H1 (cell line): Measurements from ENCODE around the gene FRMD4A. TPM values are rescaled to one million over a fixed set of nuclear protein-coding genes. Genes with fewer than 3 reads are reported as not detected.

Source experiments
- CTCF ChIA-PET: fragments of 300-600 bp; sonication (Branson Sonifier 250); formaldehyde crosslinking; loops from one replicate; lab custom pipeline; 2021; ENCODE audit not compliant: partially characterized antibody; lab: Charles Lee
- POLR2A ChIA-PET: fragments of 300-600 bp; sonication (Branson Sonifier 250); formaldehyde crosslinking; loops from one replicate; lab custom pipeline; 2021; ENCODE audit warnings: inconsistent platforms; ENCODE audit not compliant: partially characterized antibody; lab: Charles Lee
- DNase-seq, 2 experiments: peaks; one replicate each; pipeline versions ENCODE4 v3.0.0 to v3.0.0-alpha.2; 2010 to 2022; ENCODE audit warnings: low spot score in 2 of 2, low read depth in 1 of 2, mixed read lengths in 1 of 2
- FAIRE-seq: peaks from 2 replicates; lab custom pipeline; 2011; peaks lifted over from hg19 to GRCh38; lab: Jason Lieb, UNC
- H2AFZ ChIP-seq: 2 replicates; pipeline ENCODE4 v1.8.1; 2012; ENCODE audit warnings: low read length, inconsistent platforms
- H2AK5ac ChIP-seq: 2 replicates; pipeline ENCODE4 v1.6.1; 2013; ENCODE audit warnings: low read depth, low read length
- H2BK120ac ChIP-seq: replicated peaks from 2 replicates; pipeline ENCODE3; 2013; ENCODE audit warnings: low read depth, low read length, inconsistent platforms
- H2BK12ac ChIP-seq: 2 replicates; pipeline ENCODE4 v1.6.1; 2013; ENCODE audit warnings: low read depth, low read length
- H2BK15ac ChIP-seq: 2 replicates; pipeline ENCODE4 v1.6.1; 2013; ENCODE audit warnings: low read length
- H2BK20ac ChIP-seq: 2 replicates; pipeline ENCODE4 v1.6.1; 2013; ENCODE audit warnings: low read length
- H2BK5ac ChIP-seq: 2 replicates; pipeline ENCODE4 v1.6.1; 2013; ENCODE audit warnings: low read depth, low read length
- H3K14ac ChIP-seq: 2 replicates; pipeline ENCODE4 v1.6.1; 2013; ENCODE audit warnings: inconsistent platforms; ENCODE audit not compliant: insufficient read length
- H3K18ac ChIP-seq: 2 replicates; pipeline ENCODE4 v1.6.1; 2013; ENCODE audit warnings: low read length; ENCODE audit errors: extremely low read depth
- H3K23ac ChIP-seq: 2 replicates; pipeline ENCODE4 v1.6.1; 2013; ENCODE audit warnings: inconsistent platforms; ENCODE audit not compliant: insufficient read length
- H3K23me2 ChIP-seq: 2 replicates; pipeline ENCODE4 v1.6.1; 2013; ENCODE audit warnings: low read depth, low read length
- H3K27ac ChIP-seq: 2 replicates; pipeline ENCODE4 v1.6.1; 2011; ENCODE audit warnings: low read depth, low read length, inconsistent platforms
- H3K27me3 ChIP-seq, 4 experiments: replicated peaks in 1 of 4; 1 replicate in 1 of 4; 2 replicates in 3 of 4; pipeline versions ENCODE4 v1.6.1 to v1.8.1; 2011 to 2013; ENCODE audit warnings: low read length in 3 of 4, mild to moderate bottlenecking in 3 of 4, inconsistent platforms in 2 of 4, mixed read lengths in 2 of 4, moderate library complexity in 1 of 4; ENCODE audit not compliant: control insufficient read depth in 3 of 4, insufficient read depth in 3 of 4; ENCODE audit errors: extremely low read depth in 1 of 4
- H3K36me3 ChIP-seq, 4 experiments: 2 replicates each; pipeline versions ENCODE4 v1.6.1 to v1.8.1; 2011 to 2013; ENCODE audit warnings: mild to moderate bottlenecking in 4 of 4, low read length in 3 of 4, moderate library complexity in 2 of 4, control low read depth in 1 of 4, inconsistent platforms in 1 of 4; ENCODE audit not compliant: insufficient read depth in 4 of 4, control insufficient read depth in 2 of 4
- H3K4ac ChIP-seq: replicated peaks from 2 replicates; pipeline ENCODE3; 2013; ENCODE audit warnings: low read length, low read depth, mixed read lengths, inconsistent platforms; ENCODE audit not compliant: insufficient read length
- H3K4me1 ChIP-seq, 4 experiments: replicated peaks in 1 of 4; 1 replicate in 1 of 4; 2 replicates in 3 of 4; pipeline versions ENCODE4 v1.6.1 to v1.8.1; 2011 to 2013; ENCODE audit warnings: low read length in 3 of 4, inconsistent platforms in 2 of 4, mixed read lengths in 1 of 4; ENCODE audit not compliant: insufficient read depth in 4 of 4, control insufficient read depth in 3 of 4
- H3K4me2 ChIP-seq, 2 experiments: 2 replicates each; pipeline versions ENCODE4 v1.6.1 to v1.8.1; 2011 to 2013; ENCODE audit warnings: low read depth in 2 of 2, low read length in 2 of 2, control low read depth in 1 of 2, inconsistent platforms in 1 of 2, mild to moderate bottlenecking in 1 of 2; ENCODE audit not compliant: insufficient read depth in 1 of 2
- H3K4me3 ChIP-seq, 4 experiments: fragments of 200-600, 300-600 bp in 1 of 4; sonication (generic), shearing (Covaris generic), sonication (Bioruptor Twin) in 1 of 4; 2 replicates each; pipeline versions ENCODE4 v1.5.1 to v1.8.1; 2011 to 2016; ENCODE audit warnings: low read length in 4 of 4, low read depth in 3 of 4, control low read depth in 2 of 4, inconsistent platforms in 2 of 4, mild to moderate bottlenecking in 2 of 4, mixed read lengths in 1 of 4, moderate library complexity in 1 of 4; ENCODE audit not compliant: insufficient read depth in 2 of 4; ENCODE audit errors: extremely low read depth in 1 of 4
- H3K56ac ChIP-seq: replicated peaks from 2 replicates; pipeline ENCODE3; 2013; ENCODE audit warnings: low read depth, mild to moderate bottlenecking, mixed read lengths, low read length, inconsistent platforms; ENCODE audit not compliant: insufficient read length
- H3K79me1 ChIP-seq: 2 replicates; pipeline ENCODE4 v1.6.1; 2013; ENCODE audit warnings: low read depth, low read length, control low read depth
- H3K79me2 ChIP-seq, 2 experiments: 2 replicates each; pipeline versions ENCODE4 v1.6.1 to v1.8.1; 2012 to 2013; ENCODE audit warnings: low read length in 2 of 2, mild to moderate bottlenecking in 2 of 2, inconsistent platforms in 1 of 2; ENCODE audit not compliant: insufficient read depth in 2 of 2, control insufficient read depth in 1 of 2
- H3K9ac ChIP-seq, 4 experiments: replicated peaks in 1 of 4; 1 replicate in 1 of 4; 2 replicates in 3 of 4; pipeline versions ENCODE4 v1.6.1 to v1.8.1; 2011 to 2013; ENCODE audit warnings: low read depth in 3 of 4, low read length in 3 of 4, control low read depth in 2 of 4, mild to moderate bottlenecking in 2 of 4, moderate library complexity in 2 of 4, inconsistent platforms in 1 of 4; ENCODE audit errors: extremely low read depth in 1 of 4
- H3K9me3 ChIP-seq, 2 experiments: 2 replicates each; pipeline versions ENCODE4 v1.6.1 to v1.8.1; 2012 to 2013; ENCODE audit warnings: mild to moderate bottlenecking in 2 of 2, moderate library complexity in 2 of 2, control low read depth in 1 of 2, inconsistent platforms in 1 of 2, low read depth in 1 of 2, low read length in 1 of 2, mixed read lengths in 1 of 2; ENCODE audit not compliant: insufficient read depth in 2 of 2
- H4K20me1 ChIP-seq, 2 experiments: replicated peaks in 1 of 2; 2 replicates each; pipeline versions ENCODE3 to v1.8.1; 2011 to 2013; ENCODE audit warnings: inconsistent platforms in 2 of 2, low read length in 2 of 2, mild to moderate bottlenecking in 1 of 2; ENCODE audit not compliant: insufficient read depth in 2 of 2, control insufficient read depth in 1 of 2
- H4K5ac ChIP-seq: 2 replicates; pipeline ENCODE4 v1.6.1; 2013; ENCODE audit warnings: low read length, low read depth, mixed read lengths, inconsistent platforms; ENCODE audit not compliant: insufficient read length
- H4K8ac ChIP-seq: 2 replicates; pipeline ENCODE4 v1.8.0; 2013; ENCODE audit warnings: mild to moderate bottlenecking, moderate library complexity, low read length, inconsistent platforms; ENCODE audit not compliant: insufficient read depth; ENCODE audit errors: extremely low read depth
- H4K91ac ChIP-seq: replicated peaks from 2 replicates; pipeline ENCODE3; 2013; ENCODE audit warnings: low read length, mixed read lengths, inconsistent platforms; ENCODE audit not compliant: insufficient read length
- ATF2 ChIP-seq: IDR thresholded peaks from 2 replicates; pipeline ENCODE4 v1.6.1; 2012; ENCODE audit warnings: low read length, inconsistent platforms
- ATF3 ChIP-seq: IDR thresholded peaks from 2 replicates; pipeline ENCODE4 v1.6.1; 2011; ENCODE audit warnings: low read depth, mild to moderate bottlenecking, low read length; ENCODE audit not compliant: insufficient read depth
- CHD2 ChIP-seq: IDR thresholded peaks from 2 replicates; pipeline ENCODE4 v1.6.1; 2012; ENCODE audit warnings: low read length, improper control_type of control experiment
- HDAC6 ChIP-seq: IDR thresholded peaks from one replicate; pipeline ENCODE4 v1.7.1; 2012; ENCODE audit warnings: low read depth, mild to moderate bottlenecking, inconsistent platforms, low read length, moderate library complexity
- JUN ChIP-seq: IDR thresholded peaks from 2 replicates; pipeline ENCODE4 v1.6.1; 2011; ENCODE audit warnings: low read depth, mild to moderate bottlenecking, improper control_type of control experiment, low read length
- PHF8 ChIP-seq: fragments of 200-600 bp; sonication (generic); conservative IDR thresholded peaks from 2 replicates; pipeline ENCODE4 v1.7.1; 2012; ENCODE audit warnings: low read depth, mild to moderate bottlenecking, inconsistent platforms, low read length, moderate library complexity
- SAP30 ChIP-seq: fragments of 300-600 bp; sonication (generic); IDR thresholded peaks from 2 replicates; pipeline ENCODE4 v1.7.1; 2012; ENCODE audit warnings: low read length, moderate library complexity, mild to moderate bottlenecking, inconsistent platforms; ENCODE audit not compliant: insufficient read depth, insufficient replicate concordance
- SRF ChIP-seq: IDR thresholded peaks from 2 replicates; pipeline ENCODE4 v1.6.1; 2011; ENCODE audit warnings: mild to moderate bottlenecking, low read depth, low read length, moderate library complexity
- TAF1 ChIP-seq: IDR thresholded peaks from 2 replicates; pipeline ENCODE4 v1.6.1; 2011; ENCODE audit warnings: mild to moderate bottlenecking, low read depth, low read length
- YY1 ChIP-seq: IDR thresholded peaks from 2 replicates; pipeline ENCODE4 v1.6.1; 2011; ENCODE audit warnings: low read depth, mild to moderate bottlenecking, low read length
- WGBS, 2 experiments: shearing (Covaris generic) in 1 of 2; methylation state at CpG; one replicate each; pipeline versions ENCODE4 v1.1.6 to v1.1.7; 2013 to 2015; ENCODE audit warnings: low lambda C conversion rate in 2 of 2, mixed read lengths in 2 of 2, inconsistent platforms in 1 of 2, low coverage in 1 of 2, missing lambda C conversion rate in 1 of 2; ENCODE audit not compliant: insufficient replicate concordance in 2 of 2, insufficient coverage in 1 of 2, insufficient read length in 1 of 2; ENCODE audit errors: extremely low coverage in 1 of 2, missing lambda C conversion rate in 1 of 2; 5-methylcytosine and 5-hydroxymethylcytosine counted together
- polyA plus RNA-seq, 7 experiments: library from polyadenylated mRNA; depleted of rRNA in 3 of 7; stranded (reverse) in 5 of 7; unstranded in 2 of 7; fragments of >200 nt in 5 of 7; fragments of 200-250 nt in 2 of 7; gene quantifications; 1 replicate in 5 of 7; 2 replicates in 1 of 7; 4 replicates in 1 of 7; pipeline versions ENCODE4 v1.2.1 to v1.2.3, GENCODE V29; 2011 to 2013; ENCODE audit warnings: missing spikeins in 2 of 7, mixed read lengths in 2 of 7
- total RNA-seq: library from RNA; stranded (reverse); fragmentation: NEBNext Ultra II Directional; extraction: Animal tissue kit (Norgen Biotek cat#: 25700); gene quantifications from 2 replicates; pipeline ENCODE4 v1.2.1, GENCODE V29; 2021

Gene FRMD4A
- total and polyA plus RNA-seq, 2 of the 8 experiments (the other 6 are each of a cell fraction or from before 2014, with no cell fraction given): 38.6 to 39.6 TPM

GRCh38 chr10:13788711-13789447 lies 541.8 kb downstream of the FRMD4A start:
- no peak overlapping the region for H2BK120ac ChIP-seq
- no peak overlapping the region; the same call in 1 of the 2 replicates for H2AK5ac ChIP-seq
- H3K79me1 ChIP-seq: no peaks in the 10 kb centered on the region; the same call in 1 of the 2 replicates
- H3K14ac ChIP-seq: no peak overlapping the region
- no peak overlapping the region for H2AFZ ChIP-seq
- H2BK5ac ChIP-seq: no peak overlapping the region
- H3K18ac ChIP-seq: no peak overlapping the region
- H4K20me1 ChIP-seq: no peaks in the 10 kb centered on the region
- FAIRE-seq: no peak
- H4K91ac ChIP-seq: no peak overlapping the region
- H3K4ac ChIP-seq: no peak overlapping the region
- H3K79me2 ChIP-seq: no peaks in the 10 kb centered on the region
- no peak overlapping the region for H3K9ac ChIP-seq
- H4K5ac ChIP-seq: no peak overlapping the region
- H3K36me3 ChIP-seq: no peaks in the 10 kb centered on the region; a peak in 2 of 8 replicates
- no peak overlapping the region for H3K4me2 ChIP-seq
- no peak overlapping the region for H3K27ac ChIP-seq
- no peak overlapping the region for H2BK20ac ChIP-seq
- ChIA-PET CTCF (interaction anchor here (0.8 to 2.7 kb wide), 9 partner anchors 88 to 417 kb away, joined by 3 to 15 read pairs (median 3); no protein-coding TSS in a partner anchor), POLR2A (interaction anchor here (0.6 to 1.4 kb wide), 2 partner anchors 42 to 396 kb away, joined by 3 to 5 read pairs; no protein-coding TSS in a partner anchor)
- H3K9me3 ChIP-seq: no peaks in the 10 kb centered on the region
- no peak overlapping the region for H4K8ac ChIP-seq
- H3K27me3 ChIP-seq: no peaks in the 10 kb centered on the region
- H2BK15ac ChIP-seq: no peak overlapping the region
- no peak overlapping the region for H3K56ac ChIP-seq
- no peak overlapping the region for H3K23ac ChIP-seq
- H3K23me2 ChIP-seq: no peaks in the 10 kb centered on the region; the same call in 1 of the 2 replicates
- peaks cover 0 to 5% (median 2%) of the 10 kb centered on the region in 4 experiments; a peak in 3 of 7 replicates for H3K4me1 ChIP-seq
- WGBS, 2 experiments: 93% methylated on average over 9 of the region's 9 CpGs; no CpG with 5 or more reads in 1 of the 2 experiments
- H2BK12ac ChIP-seq: peak overlapping the region; percentile 97; the same call in 1 of the 2 replicates
- no peak for DNase-seq
- no peak overlapping the region for H3K4me3 ChIP-seq
- TF ChIP-seq SAP30: no peak
- no peak for TF ChIP-seq JUN
- no peak for TF ChIP-seq ATF3
- TF ChIP-seq TAF1: no peak
- no peak for TF ChIP-seq ATF2
- no peak for TF ChIP-seq SRF
- no peak for TF ChIP-seq HDAC6
- TF ChIP-seq PHF8: no peak
- no peak for TF ChIP-seq CHD2
- no peak for TF ChIP-seq YY1
